ENCODE measurements around the gene CLEC10A. TPM values are rescaled to one million over a fixed set of nuclear protein-coding genes. Genes with fewer than 3 reads are reported as not detected.
"Not testable (repeated sequence)": the region's sequence is repeated elsewhere in the genome, so short reads cannot be mapped to it uniquely, and the experiment has no call there.

Gene CLEC10A
- total RNA-seq, 2 donors from 2014 or later: 0.40 to 7.1 TPM

- no peaks in the 10 kb centered on the region for H3K27me3 Mint-ChIP-seq
- H3K4me3 Mint-ChIP-seq: no peak overlapping the region
- peaks cover 4% of the 10 kb centered on the region for H3K36me3 Mint-ChIP-seq (ENCODE audit: low read depth)
- H3K27ac Mint-ChIP-seq: no peak overlapping the region
- H3K4me1 Mint-ChIP-seq: peaks cover 27% of the 10 kb centered on the region
- DNase-seq (no peak), ATAC-seq (no peak)
- H3K9me3 ChIP-seq (ENCODE audit: control insufficient read depth, low read length, poor library complexity, severe bottlenecking): peaks cover 3% of the 10 kb centered on the region
These were observed 2.0 kb downstream of the CLEC10A start for GRCh38 chr17:7077911-7078546.

- H3K4me1 Mint-ChIP-seq: peaks cover 6% of the 10 kb centered on the region
- DNase-seq: no peak
These were observed 5.1 kb downstream of the CLEC10A start for GRCh38 chr17:7074931-7075330.

DNA sequence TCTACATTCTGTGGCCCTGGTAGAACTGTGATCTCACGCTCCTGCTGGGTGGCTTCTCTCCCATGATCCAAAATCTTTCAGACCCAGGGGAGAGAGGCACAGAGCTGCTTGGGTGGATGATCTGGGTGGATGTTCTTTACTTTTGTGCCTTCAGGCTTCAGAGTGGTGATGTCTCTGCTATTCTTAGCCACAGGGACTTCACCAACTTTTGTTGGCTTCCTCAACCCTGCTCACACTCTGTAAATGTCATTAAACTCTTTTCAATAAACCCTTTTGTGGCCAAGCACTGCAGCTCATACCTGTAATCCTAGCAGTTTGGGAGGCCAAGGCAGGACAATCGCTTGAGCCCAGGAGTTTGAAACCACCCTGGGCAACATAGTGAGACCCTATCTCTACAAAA is 7.6 kb downstream of the CLEC10A start:
- H3K4me1 Mint-ChIP-seq: peaks cover 3% of the 10 kb centered on the region
- ATAC-seq: no peak
- H3K27ac Mint-ChIP-seq: no peak overlapping the region
- no peak overlapping the region for H3K4me3 Mint-ChIP-seq
- DNase-seq: no peak
- no peaks in the 10 kb centered on the region for H3K9me3 ChIP-seq (ENCODE audit: control insufficient read depth, low read length, poor library complexity, severe bottlenecking)
- no peaks in the 10 kb centered on the region for H3K27me3 Mint-ChIP-seq
- H3K36me3 Mint-ChIP-seq (ENCODE audit: low read depth): no peaks in the 10 kb centered on the region

More at GRCh38 chr17:7074931-7075330, 5.1 kb downstream of the CLEC10A start:
- no peak for ATAC-seq
- H3K27me3 Mint-ChIP-seq: no peaks in the 10 kb centered on the region
- H3K36me3 Mint-ChIP-seq (ENCODE audit: low read depth): peaks cover 4% of the 10 kb centered on the region
- H3K4me3 Mint-ChIP-seq: no peak overlapping the region
- no peak overlapping the region for H3K27ac Mint-ChIP-seq
- H3K9me3 ChIP-seq (ENCODE audit: control insufficient read depth, low read length, poor library complexity, severe bottlenecking): no peaks in the 10 kb centered on the region

GRCh38 chr17:7070712-7071111 is 9.3 kb downstream of the CLEC10A start:
- no peaks in the 10 kb centered on the region for H3K36me3 Mint-ChIP-seq (ENCODE audit: low read depth)
- DNase-seq (no peak), ATAC-seq (no peak)
- no peak overlapping the region for H3K27ac Mint-ChIP-seq
- H3K9me3 ChIP-seq (ENCODE audit: control insufficient read depth, low read length, poor library complexity, severe bottlenecking): no peaks in the 10 kb centered on the region
- no peaks in the 10 kb centered on the region for H3K27me3 Mint-ChIP-seq
- H3K4me1 Mint-ChIP-seq: no peaks in the 10 kb centered on the region
- no peak overlapping the region for H3K4me3 Mint-ChIP-seq

GRCh38 chr17:7068268-7068667 is 11.8 kb downstream of the CLEC10A start:
- Mint-ChIP-seq H3K27me3 (peaks cover 7% of the 10 kb centered on the region), H3K4me1 (no peaks in the 10 kb centered on the region), H3K27ac (no peak overlapping the region), H3K36me3 (ENCODE audit: low read depth) (peaks cover 2% of the 10 kb centered on the region), H3K4me3 (no peak overlapping the region)
- ATAC-seq (no peak), DNase-seq (no peak)
- no peaks in the 10 kb centered on the region for H3K9me3 ChIP-seq (ENCODE audit: control insufficient read depth, low read length, poor library complexity, severe bottlenecking)

- H3K27ac Mint-ChIP-seq: no peak overlapping the region
- H3K36me3 Mint-ChIP-seq (ENCODE audit: low read depth): peaks cover 2% of the 10 kb centered on the region
- no peak for ATAC-seq
- H3K27me3 Mint-ChIP-seq: peaks cover 14% of the 10 kb centered on the region
- no peak for DNase-seq
- H3K9me3 ChIP-seq (ENCODE audit: control insufficient read depth, low read length, poor library complexity, severe bottlenecking): no peaks in the 10 kb centered on the region
- no peak overlapping the region for H3K4me3 Mint-ChIP-seq
- H3K4me1 Mint-ChIP-seq: peaks cover 4% of the 10 kb centered on the region
These were observed 12.9 kb downstream of the CLEC10A start for GRCh38 chr17:7067198-7067597.

DNA sequence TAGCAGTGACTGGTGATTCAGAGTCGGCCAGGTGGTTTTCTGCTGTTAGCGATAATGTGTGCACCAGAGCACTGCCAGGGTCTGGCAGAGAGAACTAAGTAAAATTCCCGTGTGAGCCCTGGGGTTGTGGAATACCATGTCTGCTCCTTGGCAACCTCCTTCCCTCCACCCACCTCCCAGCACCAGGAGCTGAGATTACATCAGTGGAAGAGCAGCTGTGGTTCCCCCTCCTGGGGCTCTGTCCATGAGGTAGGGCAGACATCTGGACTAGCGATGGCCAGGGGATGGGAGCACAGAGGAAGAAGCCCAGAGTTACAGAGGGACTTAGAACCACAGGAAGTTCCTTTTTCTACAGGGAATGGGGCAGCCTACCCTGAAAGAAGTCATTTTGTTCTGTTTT is 15.8 kb downstream of the CLEC10A start:
- no peak overlapping the region for H3K4me3 Mint-ChIP-seq
- H3K27ac Mint-ChIP-seq: no peak overlapping the region
- DNase-seq (no peak), ATAC-seq (no peak)
- H3K4me1 Mint-ChIP-seq: peaks cover 6% of the 10 kb centered on the region
- peaks cover 2% of the 10 kb centered on the region for H3K36me3 Mint-ChIP-seq (ENCODE audit: low read depth)
- H3K9me3 ChIP-seq (ENCODE audit: control insufficient read depth, low read length, poor library complexity, severe bottlenecking): no peaks in the 10 kb centered on the region
- H3K27me3 Mint-ChIP-seq: peaks cover 14% of the 10 kb centered on the region

DNA sequence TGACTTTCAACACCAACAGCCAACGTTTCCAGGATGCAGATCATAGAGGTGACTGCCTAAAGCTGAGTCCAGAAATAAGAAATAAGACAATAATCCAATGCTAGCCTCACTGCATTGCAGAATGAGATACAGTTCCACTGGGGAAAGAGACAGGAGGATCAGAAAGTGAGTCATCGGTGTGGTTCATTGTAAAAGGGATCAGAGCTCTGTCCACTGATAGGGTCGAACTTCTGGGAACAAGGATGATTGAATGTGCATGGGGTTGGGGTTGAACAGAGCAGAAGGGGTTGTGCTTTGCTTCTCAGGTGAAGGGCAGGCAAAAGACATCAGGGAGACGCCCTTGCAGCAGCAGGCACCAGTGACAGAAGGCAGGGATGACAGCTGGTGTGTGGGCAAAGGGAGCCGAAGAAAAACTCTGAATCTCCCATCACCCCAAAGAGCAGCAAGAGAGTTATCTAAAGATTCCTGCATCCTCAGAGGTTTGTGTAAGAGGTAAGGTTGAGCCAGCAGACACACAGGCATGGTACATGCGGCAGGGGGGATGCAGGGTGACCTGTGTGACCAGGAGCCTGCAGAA is 16.4 kb downstream of the CLEC10A start:
- ATAC-seq (no peak), DNase-seq (no peak)
- Mint-ChIP-seq H3K27me3 (peaks cover 20% of the 10 kb centered on the region), H3K4me1 (peaks cover 6% of the 10 kb centered on the region), H3K4me3 (no peak overlapping the region), H3K27ac (no peak overlapping the region), H3K36me3 (ENCODE audit: low read depth) (peaks cover 2% of the 10 kb centered on the region)
- no peaks in the 10 kb centered on the region for H3K9me3 ChIP-seq (ENCODE audit: control insufficient read depth, low read length, poor library complexity, severe bottlenecking)

DNA sequence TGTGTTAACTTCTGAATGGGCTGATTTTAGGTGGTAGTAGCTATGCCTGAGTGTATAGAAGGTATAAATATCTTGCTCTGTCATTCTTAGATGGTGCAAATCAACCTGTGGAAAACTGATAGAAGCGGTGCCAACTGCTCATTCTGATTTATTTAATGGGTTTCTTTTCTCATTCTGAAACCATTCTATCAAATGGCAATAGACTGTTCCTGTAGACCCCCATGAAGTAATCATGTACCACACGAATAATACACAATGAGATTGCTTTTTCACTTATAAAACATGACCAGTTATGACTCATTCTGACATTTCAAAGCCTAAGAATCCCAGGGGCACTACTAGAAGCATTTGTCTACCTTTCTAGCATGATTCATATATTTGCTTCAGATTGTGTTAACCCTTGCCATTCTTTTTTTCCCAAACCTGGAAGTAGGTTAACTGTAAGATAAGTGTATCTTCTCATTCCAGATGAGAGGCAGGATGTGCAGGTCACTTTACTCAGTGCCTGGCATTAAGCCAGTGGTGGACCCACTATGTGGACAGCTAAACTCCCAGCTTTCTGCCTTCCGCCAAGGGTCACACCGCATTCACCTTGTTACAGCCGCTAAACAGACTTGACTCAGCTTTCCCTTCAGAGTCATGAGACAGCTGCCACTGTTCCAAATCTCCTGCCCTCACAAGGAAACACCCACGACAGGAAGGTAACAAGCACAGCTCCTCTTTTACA is 19.7 kb downstream of the CLEC10A start:
- Mint-ChIP-seq H3K4me1 (peaks cover 6% of the 10 kb centered on the region), H3K36me3 (ENCODE audit: low read depth) (peaks cover 2% of the 10 kb centered on the region), H3K27me3 (peaks cover 20% of the 10 kb centered on the region), H3K4me3 (no peak overlapping the region), H3K27ac (no peak overlapping the region)
- ATAC-seq (no peak), DNase-seq (no peak)
- H3K9me3 ChIP-seq (ENCODE audit: control insufficient read depth, low read length, poor library complexity, severe bottlenecking): no peaks in the 10 kb centered on the region

DNA sequence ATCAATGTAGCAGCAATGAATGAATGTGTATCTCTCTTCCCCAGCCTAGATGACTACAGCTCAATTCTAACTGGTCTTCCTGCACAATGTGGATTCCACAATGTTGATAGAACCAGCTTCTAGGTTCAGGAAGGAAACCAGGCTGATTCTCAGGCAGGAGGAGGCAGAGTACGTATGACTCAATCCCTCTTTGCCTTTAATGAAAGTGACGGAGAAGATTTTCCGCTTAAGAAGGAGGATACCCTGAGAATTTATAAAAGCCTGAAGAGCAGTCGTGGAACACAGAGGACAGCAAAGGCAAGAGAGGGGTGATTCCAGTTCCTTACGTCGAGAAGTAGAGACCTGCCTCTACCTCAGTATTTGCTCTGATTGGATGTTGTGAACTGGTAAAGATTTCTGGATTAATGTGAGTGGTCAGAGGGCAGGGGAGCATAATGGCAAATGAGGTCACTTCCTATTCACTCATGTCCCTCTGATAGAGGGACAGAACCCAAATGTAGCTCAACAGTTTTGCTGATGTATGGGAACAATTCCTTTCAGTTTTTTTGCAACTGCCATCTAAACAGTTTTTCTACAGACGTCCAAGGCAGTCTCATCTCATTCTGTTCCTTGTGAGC is 21.1 kb downstream of the CLEC10A start:
- peaks cover 2% of the 10 kb centered on the region for H3K36me3 Mint-ChIP-seq (ENCODE audit: low read depth)
- no peak for ATAC-seq
- peaks cover 8% of the 10 kb centered on the region for H3K4me1 Mint-ChIP-seq
- no peak overlapping the region for H3K4me3 Mint-ChIP-seq
- no peaks in the 10 kb centered on the region for H3K9me3 ChIP-seq (ENCODE audit: control insufficient read depth, low read length, poor library complexity, severe bottlenecking)
- no peak for DNase-seq
- peaks cover 20% of the 10 kb centered on the region for H3K27me3 Mint-ChIP-seq
- no peak overlapping the region for H3K27ac Mint-ChIP-seq

- DNase-seq: no peak
- ATAC-seq: no peak
- peaks cover 9% of the 10 kb centered on the region for H3K4me1 Mint-ChIP-seq
- no peak overlapping the region for H3K4me3 Mint-ChIP-seq
- H3K9me3 ChIP-seq (ENCODE audit: control insufficient read depth, low read length, poor library complexity, severe bottlenecking): no peaks in the 10 kb centered on the region
- H3K27ac Mint-ChIP-seq: no peak overlapping the region
- H3K36me3 Mint-ChIP-seq (ENCODE audit: low read depth): no peaks in the 10 kb centered on the region
- H3K27me3 Mint-ChIP-seq: peaks cover 7% of the 10 kb centered on the region
These were observed 23.7 kb downstream of the CLEC10A start for GRCh38 chr17:7056386-7056785.

- H3K27ac Mint-ChIP-seq; ATAC-seq; H3K27me3 Mint-ChIP-seq; H3K36me3 Mint-ChIP-seq (ENCODE audit: low read depth); DNase-seq; H3K4me3 Mint-ChIP-seq; H3K9me3 ChIP-seq (ENCODE audit: control insufficient read depth, low read length, poor library complexity, severe bottlenecking): not testable (repeated sequence)
- H3K4me1 Mint-ChIP-seq: peaks cover 31% of the 10 kb centered on the region
These were observed 29.5 kb downstream of the CLEC10A start for GRCh38 chr17:7050583-7050982.

GRCh38 chr17:7048968-7049367 is 31.1 kb downstream of the CLEC10A start:
- Mint-ChIP-seq H3K4me1 (peaks cover 29% of the 10 kb centered on the region), H3K36me3 (ENCODE audit: low read depth) (no peaks in the 10 kb centered on the region), H3K4me3 (no peak overlapping the region), H3K27me3 (no peaks in the 10 kb centered on the region), H3K27ac (no peak overlapping the region)
- ATAC-seq (no peak), DNase-seq (no peak)
- no peaks in the 10 kb centered on the region for H3K9me3 ChIP-seq (ENCODE audit: control insufficient read depth, low read length, poor library complexity, severe bottlenecking)

Data from T-helper 17 cell (primary cell).